ENCODE measurements around the gene TMEM108.

TMEM108 gene

GRCh38 chr3:133408366-133408765, 370.2 kb downstream of the TMEM108 start:
- H3K27ac ChIP-seq: no peak overlapping the region
- intact Hi-C loops (cut with DNase I; ENCODE audit: low total_unique reads): no loop called here
- H3K4me3 ChIP-seq: no peak overlapping the region
- TF ChIP-seq, protein P1, sequence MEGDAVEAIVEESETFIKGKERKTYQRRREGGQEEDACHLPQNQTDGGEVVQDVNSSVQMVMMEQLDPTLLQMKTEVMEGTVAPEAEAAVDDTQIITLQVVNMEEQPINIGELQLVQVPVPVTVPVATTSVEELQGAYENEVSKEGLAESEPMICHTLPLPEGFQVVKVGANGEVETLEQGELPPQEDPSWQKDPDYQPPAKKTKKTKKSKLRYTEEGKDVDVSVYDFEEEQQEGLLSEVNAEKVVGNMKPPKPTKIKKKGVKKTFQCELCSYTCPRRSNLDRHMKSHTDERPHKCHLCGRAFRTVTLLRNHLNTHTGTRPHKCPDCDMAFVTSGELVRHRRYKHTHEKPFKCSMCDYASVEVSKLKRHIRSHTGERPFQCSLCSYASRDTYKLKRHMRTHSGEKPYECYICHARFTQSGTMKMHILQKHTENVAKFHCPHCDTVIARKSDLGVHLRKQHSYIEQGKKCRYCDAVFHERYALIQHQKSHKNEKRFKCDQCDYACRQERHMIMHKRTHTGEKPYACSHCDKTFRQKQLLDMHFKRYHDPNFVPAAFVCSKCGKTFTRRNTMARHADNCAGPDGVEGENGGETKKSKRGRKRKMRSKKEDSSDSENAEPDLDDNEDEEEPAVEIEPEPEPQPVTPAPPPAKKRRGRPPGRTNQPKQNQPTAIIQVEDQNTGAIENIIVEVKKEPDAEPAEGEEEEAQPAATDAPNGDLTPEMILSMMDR (IDR thresholded peaks at IDR 0.05): no peak
- no peaks in the 10 kb centered on the region for H3K9me3 ChIP-seq
- no peak for DNase-seq
- H3K27me3 ChIP-seq: peaks cover 0 to 19% of the 10 kb centered on the region in 2 donors
- H3K4me1 ChIP-seq: peaks cover 0 to 6% (median 3%) of the 10 kb centered on the region in 4 donors
- H3K36me3 ChIP-seq: no peaks in the 10 kb centered on the region

DNA sequence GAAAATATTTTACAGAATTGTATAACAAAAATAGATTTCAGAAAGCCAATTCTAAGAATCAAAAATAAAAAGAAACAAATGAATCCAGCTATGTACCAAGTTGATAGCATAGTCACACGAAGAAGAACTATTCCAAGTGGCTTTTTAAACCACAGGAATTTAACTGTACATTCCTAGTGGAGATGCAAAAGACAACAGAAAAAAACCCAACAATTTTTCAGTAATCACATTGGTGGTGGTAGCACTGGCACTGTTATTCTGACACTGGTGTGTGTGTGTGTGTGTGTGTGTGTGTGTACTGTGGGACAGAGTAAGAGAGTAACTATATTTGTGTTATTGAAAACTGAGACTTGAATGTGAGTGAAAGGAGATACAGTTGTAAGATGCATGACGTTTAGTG, 370.8 kb downstream of the TMEM108 start:
- Histone ChIP-seq H3K4me3 (no peak overlapping the region), H3K4me1 (peaks cover 0 to 11% (median 4%) of the 10 kb centered on the region in 4 donors), H3K36me3 (no peaks in the 10 kb centered on the region), H3K9me3 (no peaks in the 10 kb centered on the region), H3K27me3 (peaks cover 0 to 19% of the 10 kb centered on the region in 2 donors), H3K27ac (no peak overlapping the region)
- intact Hi-C loops (cut with DNase I; ENCODE audit: low total_unique reads): no loop called here
- DNase-seq: no peak
- TF ChIP-seq, protein P1 (IDR thresholded peaks at IDR 0.05): no peak

- Histone ChIP-seq H3K9me3 (no peaks in the 10 kb centered on the region), H3K36me3 (no peaks in the 10 kb centered on the region), H3K27ac (no peak overlapping the region), H3K27me3 (peaks cover 0 to 14% of the 10 kb centered on the region in 2 donors), H3K4me3 (no peak overlapping the region), H3K4me1 (peaks cover 0 to 11% (median 4%) of the 10 kb centered on the region in 4 donors)
- TF ChIP-seq, protein P1 (IDR thresholded peaks at IDR 0.05): no peak
- intact Hi-C loops (cut with DNase I; ENCODE audit: low total_unique reads): no loop called here
- DNase-seq: no peak
Observed at GRCh38 chr3:133410191-133410892, 372.2 kb downstream of the TMEM108 start.

- Histone ChIP-seq H3K4me3 (peak overlapping the region in 1 of 2 donors; percentile 24), H3K27me3 (peaks cover 0 to 6% of the 10 kb centered on the region in 2 donors), H3K4me1 (peaks cover 0 to 11% (median 4%) of the 10 kb centered on the region in 4 donors), H3K36me3 (no peaks in the 10 kb centered on the region), H3K27ac (no peak overlapping the region), H3K9me3 (no peaks in the 10 kb centered on the region)
- no peak for DNase-seq
- TF ChIP-seq, protein P1 (IDR thresholded peaks at IDR 0.05): no peak
- intact Hi-C loops (cut with DNase I; ENCODE audit: low total_unique reads): no loop called here
Observed at GRCh38 chr3:133412183-133413132, 374.3 kb downstream of the TMEM108 start.

DNA sequence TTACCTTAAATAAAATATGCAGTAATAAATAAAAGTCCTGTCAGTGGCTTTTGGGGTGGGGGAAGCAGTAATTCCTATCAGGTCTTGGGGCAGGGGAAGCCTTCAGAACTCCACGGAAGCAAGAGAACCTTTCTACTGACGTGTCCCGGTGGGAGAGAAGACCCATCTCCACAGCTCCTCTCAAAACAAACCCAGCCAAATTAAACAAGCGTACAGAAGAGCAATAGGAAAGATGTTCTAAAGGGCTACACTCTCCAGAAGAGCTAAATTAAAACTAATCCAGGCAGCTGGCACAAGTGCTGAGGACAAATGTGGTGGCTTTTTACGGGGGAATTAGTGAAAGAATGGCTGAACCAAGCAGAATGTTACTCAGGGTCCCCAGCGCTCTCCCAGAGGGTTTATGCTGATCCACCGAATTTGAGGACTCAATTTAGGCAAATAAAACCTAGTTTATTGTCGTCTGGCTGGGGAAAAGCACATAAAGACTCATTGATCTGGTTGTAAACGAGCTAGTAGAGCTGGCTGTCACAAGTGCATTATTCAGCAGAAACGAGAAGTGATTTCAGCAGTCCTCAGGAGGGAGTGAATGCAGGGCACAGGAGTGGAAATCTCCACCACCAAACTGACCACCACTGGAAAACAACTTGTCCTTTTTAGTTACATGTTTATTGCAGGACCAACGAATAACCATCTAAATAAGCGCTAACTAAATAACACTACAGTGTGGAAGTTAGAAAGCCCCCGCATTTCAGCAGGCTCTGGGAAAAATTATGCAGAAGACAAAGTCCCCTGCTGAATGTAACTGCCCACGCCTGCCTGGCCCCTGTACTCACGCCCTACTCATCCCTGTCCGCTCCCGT, 375.2 kb downstream of the TMEM108 start:
- H3K27ac ChIP-seq: no peak overlapping the region
- no peak for DNase-seq
- TF ChIP-seq, protein P1 (IDR thresholded peaks at IDR 0.05): no peak
- no peaks in the 10 kb centered on the region for H3K36me3 ChIP-seq
- peak overlapping the region in 1 of 2 donors; percentile 24 for H3K4me3 ChIP-seq
- peaks cover 0 to 11% (median 4%) of the 10 kb centered on the region in 4 donors for H3K4me1 ChIP-seq
- intact Hi-C loops (cut with DNase I; ENCODE audit: low total_unique reads): no loop called here
- H3K27me3 ChIP-seq: peaks cover 0 to 11% of the 10 kb centered on the region in 2 donors
- H3K9me3 ChIP-seq: no peaks in the 10 kb centered on the region

Data from tibial artery (tissue), 4 donors.